ENCODE measurements around the gene OR2V1.
"Not testable (repeated sequence)": the region's sequence is repeated elsewhere in the genome, so short reads cannot be mapped to it uniquely, and the experiment has no call there.

The OR2V1 gene

GRCh38 chr5:181130832-181131496, at the start of gene OR2V1:
TSS of gene OR2V1 (minus strand) at chr5:181131169. CDS start at chr5:181125304, 5,865 bp downstream.
- no peak within 1 kb of the TSS for H3K4me3 ChIP-seq
- H3K9me3 ChIP-seq, result peaks cover 0 to 3% (median 0%) of the 10 kb centered on the region in 3 donors
- TF ChIP-seq CTCF (IDR thresholded peaks at IDR 0.05), result no peak
- H3K36me3 ChIP-seq, result no peaks in the 10 kb centered on the region
- peak in 1 of 2 donors; percentile 25 for DNase-seq
- H3K27me3 ChIP-seq, result peaks cover 0 to 53% of the 10 kb centered on the region in 2 donors
- H3K4me1 ChIP-seq, result no peaks in the 10 kb centered on the region
- no peak within 1 kb of the TSS for H3K27ac ChIP-seq
- intact Hi-C loops (cut with DNase I; ENCODE audit: low total_unique reads), result no loop called here

- H3K36me3 ChIP-seq; intact Hi-C loops (cut with DNase I; ENCODE audit: low total_unique reads); H3K27ac ChIP-seq; H3K9me3 ChIP-seq; H3K4me3 ChIP-seq; DNase-seq: not testable (repeated sequence)
- H3K4me1 ChIP-seq, result peaks cover 0 to 10% (median 1%) of the 10 kb centered on the region in 4 donors
- peaks cover 7 to 44% of the 10 kb centered on the region in 2 donors for H3K27me3 ChIP-seq
Observed at GRCh38 chr5:181177559-181177958, 46.6 kb upstream of the OR2V1 start.

GRCh38 chr5:181176254-181176952, 45.4 kb upstream of the OR2V1 start:
- no peak for TF ChIP-seq CTCF (IDR thresholded peaks at IDR 0.05)
- intact Hi-C loops (cut with DNase I; ENCODE audit: low total_unique reads), result no loop called here
- H3K27me3 ChIP-seq, result peaks cover 7 to 56% of the 10 kb centered on the region in 2 donors
- DNase-seq, result no peak
- H3K4me3 ChIP-seq, result no peak overlapping the region
- H3K9me3 ChIP-seq, result no peaks in the 10 kb centered on the region
- H3K4me1 ChIP-seq, result peaks cover 0 to 10% (median 0%) of the 10 kb centered on the region in 4 donors
- H3K36me3 ChIP-seq, result no peaks in the 10 kb centered on the region
- H3K27ac ChIP-seq, result no peak overlapping the region

- peaks cover 7 to 83% of the 10 kb centered on the region in 2 donors for H3K27me3 ChIP-seq
- no peak for TF ChIP-seq CTCF (IDR thresholded peaks at IDR 0.05)
- DNase-seq, result no peak
- H3K9me3 ChIP-seq, result no peaks in the 10 kb centered on the region
- H3K4me3 ChIP-seq, result no peak overlapping the region
- intact Hi-C loops (cut with DNase I; ENCODE audit: low total_unique reads), result no loop called here
- H3K4me1 ChIP-seq, result peaks cover 0 to 20% (median 3%) of the 10 kb centered on the region in 4 donors
- H3K36me3 ChIP-seq, result no peaks in the 10 kb centered on the region
- H3K27ac ChIP-seq, result no peak overlapping the region
Observed at GRCh38 chr5:181173420-181174342, 42.7 kb upstream of the OR2V1 start.

- Histone ChIP-seq H3K27me3 (peaks cover 7 to 90% of the 10 kb centered on the region in 2 donors), H3K27ac (no peak overlapping the region), H3K36me3 (no peaks in the 10 kb centered on the region), H3K4me1 (peaks cover 0 to 20% (median 3%) of the 10 kb centered on the region in 4 donors), H3K4me3 (no peak overlapping the region), H3K9me3 (no peaks in the 10 kb centered on the region)
- DNase-seq, result peak in 1 of 2 donors; percentile 37
- TF ChIP-seq CTCF (IDR thresholded peaks at IDR 0.05), result no peak
- intact Hi-C loops (cut with DNase I; ENCODE audit: low total_unique reads), result no loop called here
Observed at GRCh38 chr5:181173027-181173419, 42.1 kb upstream of the OR2V1 start.

Data from tibial artery (tissue), 4 donors.